Vagina (tissue), 2 donors: Measurements from ENCODE around the gene SCGB2B2. TPM values are rescaled to one million over a fixed set of nuclear protein-coding genes. Genes with fewer than 3 reads are reported as not detected.
A peak's percentile ranks its signal among the peaks of the same experiment; 100 is the strongest.

ENCODE experiments used
- DNase-seq, 2 donors: peaks; one replicate each; pipeline ENCODE4 v3.0.0-alpha.2; 2017; ENCODE audit errors: extremely low spot score in 2 of 2
- H3K27ac ChIP-seq: fragments of 200-600 bp; sonication (generic); one replicate; pipeline ENCODE4 v1.5.1; 2019
- H3K27me3 ChIP-seq: fragments of 200-600 bp; sonication (generic); one replicate; pipeline ENCODE4 v1.5.1; 2019
- H3K36me3 ChIP-seq, 2 donors: fragments of 200-600 bp; sonication (generic); one replicate each; pipeline ENCODE4 v1.5.1; 2017 to 2019
- H3K4me1 ChIP-seq: fragments of 200-600 bp; sonication (generic); one replicate; pipeline ENCODE4 v1.5.1; 2019
- H3K4me3 ChIP-seq, 2 donors: fragments of 200-600 bp; sonication (generic); 1 replicate in 1 of 2; 2 replicates in 1 of 2; pipeline ENCODE4 v1.5.1; 2016 to 2019
- H3K9me3 ChIP-seq: fragments of 200-600 bp; sonication (generic); one replicate; pipeline ENCODE4 v1.5.1; 2019
- CTCF ChIP-seq, 3 experiments: fragments of 450-650 bp in 2 of 3; fragments of 200-600 bp in 1 of 3; sonication (generic) in 1 of 3; IDR thresholded peaks; one replicate each; pipeline ENCODE4 v1.5.1; 2017 to 2019; ENCODE audit warnings: antibody characterized with exemption in 3 of 3, mild to moderate bottlenecking in 2 of 3, moderate library complexity in 2 of 3
- POLR2A ChIP-seq, 2 donors: fragments of 450-650 bp; IDR thresholded peaks; one replicate each; pipeline ENCODE4 v1.6.1; 2017; ENCODE audit warnings: antibody characterized with exemption in 2 of 2, mild to moderate bottlenecking in 2 of 2, moderate library complexity in 2 of 2
- POLR2AphosphoS5 ChIP-seq, 2 donors: sonication (generic); formaldehyde crosslinking; IDR thresholded peaks; one replicate each; pipeline ENCODE4 v1.9.0; 2017; ENCODE audit warnings: antibody characterized with exemption in 2 of 2, mild to moderate bottlenecking in 2 of 2, low read depth in 1 of 2; ENCODE audit not compliant: insufficient read depth in 1 of 2
- intact Hi-C: fragments of 100-400 bp; cut with DNase I; formaldehyde crosslinking; loops from one replicate; pipeline ENCODE4 v1.15.1; 2023
- small RNA-seq: library from RNA; depleted of rRNA; stranded (forward); fragments of <200 nt; gene quantifications from one replicate; pipeline ENCODE3, GENCODE V24; 2016
- total RNA-seq: library from RNA; depleted of rRNA; stranded (reverse); fragments of >200 nt; gene quantifications from one replicate; pipeline ENCODE4 v1.2.3, GENCODE V29; 2016

SCGB2B2 gene
- total RNA-seq, 1 donor from 2014 or later, result 0.49 TPM

- peak; percentile 52 to 70 (median 54) for TF ChIP-seq CTCF (IDR thresholded peaks at IDR 0.05)
- no peak for TF ChIP-seq POLR2AphosphoS5 (IDR thresholded peaks at IDR 0.05; ENCODE audit: insufficient read depth in 1 of 2, low read depth in 1 of 2)
- intact Hi-C loops, result loop anchor here (5.0 kb wide), 1 partner anchor 68 kb away; no protein-coding TSS in a partner anchor
Measured at GRCh38 chr19:34639491-34640085, 37.4 kb downstream of the SCGB2B2 start.

GRCh38 chr19:34633802-34634201 is 43.2 kb downstream of the SCGB2B2 start:
- H3K9me3 ChIP-seq, result peaks cover 13% of the 10 kb centered on the region
- no peaks in the 10 kb centered on the region for H3K4me1 ChIP-seq
- H3K4me3 ChIP-seq, result no peak overlapping the region
- H3K36me3 ChIP-seq, result no peaks in the 10 kb centered on the region
- TF ChIP-seq POLR2AphosphoS5 (IDR thresholded peaks at IDR 0.05; ENCODE audit: insufficient read depth in 1 of 2, low read depth in 1 of 2) (no peak), CTCF (IDR thresholded peaks at IDR 0.05) (no peak), POLR2A (IDR thresholded peaks at IDR 0.05) (no peak)
- no peaks in the 10 kb centered on the region for H3K27me3 ChIP-seq
- no peak for DNase-seq
- no peak overlapping the region for H3K27ac ChIP-seq
- intact Hi-C loops, result no loop called here

More at GRCh38 chr19:34639491-34640085, 37.4 kb downstream of the SCGB2B2 start:
- Histone ChIP-seq H3K27me3 (no peaks in the 10 kb centered on the region), H3K4me3 (no peak overlapping the region), H3K9me3 (peaks cover 9% of the 10 kb centered on the region), H3K36me3 (no peaks in the 10 kb centered on the region), H3K4me1 (no peaks in the 10 kb centered on the region), H3K27ac (no peak overlapping the region)
- no peak for DNase-seq

Small RNA genes within 50 kb of the gene (small RNA-seq; reads per million reads assigned to genes)
- not detected for gene RF00611

Other genes with a start within 250 kb of the SCGB2B2 start
- 84.5 TPM for gene UBA2, start 248.8 kb downstream of the SCGB2B2 start, total RNA-seq
- gene WTIP, start 195.4 kb downstream of the SCGB2B2 start, total RNA-seq, result 7.6 TPM
- 17.2 TPM for gene ZNF302, start 519 bp upstream of the SCGB2B2 start, total RNA-seq
- gene ZNF181, start 57.1 kb upstream of the SCGB2B2 start, total RNA-seq, result 25.5 TPM
- 5.9 TPM for gene ZNF599, start 96.1 kb upstream of the SCGB2B2 start, total RNA-seq
- gene ZNF30, start 249.7 kb upstream of the SCGB2B2 start, total RNA-seq, result 2.5 TPM